K562 (cell line): ENCODE results near the gene SAMD8. TPM values are rescaled to one million over a fixed set of nuclear protein-coding genes. Genes with fewer than 3 reads are reported as not detected.

ENCODE experiments used
- BDP1 ChIP-seq: IDR thresholded peaks from 3 replicates; pipeline ENCODE4 v1.6.1; 2011; ENCODE audit not compliant: insufficient read length, insufficient read depth
- BRCA1 ChIP-seq, 2 experiments: fragments of 450-650 bp in 1 of 2; sonication (generic) in 1 of 2; formaldehyde crosslinking in 1 of 2; IDR thresholded peaks; 2 replicates each; pipeline versions ENCODE4 v1.5.0 to v1.6.1; 2017 to 2020; ENCODE audit warnings: mild to moderate bottlenecking in 1 of 2, missing genetic modification reagents in 1 of 2
- MGA ChIP-seq: fragments of 450-650 bp; IDR thresholded peaks from 2 replicates; pipeline ENCODE4 v1.6.1; 2016; ENCODE audit warnings: mild to moderate bottlenecking, moderate library complexity
- REST ChIP-seq, 2 experiments: fragments of 450-650 bp; formaldehyde crosslinking in 1 of 2; IDR thresholded peaks; 2 replicates each; pipeline versions ENCODE4 v1.4.0 to v1.6.1; 2014 to 2020; ENCODE audit warnings: mild to moderate bottlenecking in 2 of 2, borderline replicate concordance in 1 of 2, low read depth in 1 of 2
- ZBTB8A ChIP-seq: fragments of 450-650 bp; IDR thresholded peaks from 2 replicates; pipeline ENCODE4 v1.6.1; 2018; ENCODE audit warnings: mild to moderate bottlenecking, moderate library complexity; ENCODE audit not compliant: partially characterized antibody
- ZNF766 ChIP-seq: fragments of 200-800 bp; sonication (Bioruptor generic); conservative IDR thresholded peaks from 2 replicates; pipeline ENCODE4 v1.6.1; 2016; ENCODE audit warnings: missing genetic modification characterization, missing compliant biosample characterization
- polyA plus RNA-seq, 8 experiments: library from polyadenylated mRNA; depleted of rRNA in 4 of 8; stranded (reverse) in 5 of 8; unstranded in 3 of 8; fragments of >200 nt; fragmentation: Nextera tagmentation in 2 of 8; fragmentation: Illumina TruSeq in 1 of 8; extraction: Ambion mirVana in 2 of 8; extraction: Trizol in 1 of 8; gene quantifications; 2 replicates each; pipeline versions ENCODE4 v1.2.1 to v1.2.3, GENCODE V29; 2011 to 2014; ENCODE audit warnings: inconsistent platforms in 1 of 8, missing spikeins in 1 of 8
- total RNA-seq, 7 experiments: library from RNA; depleted of rRNA in 6 of 7; stranded (reverse); fragments of >200 nt in 6 of 7; fragmentation: Illumina TruSeq in 2 of 7; extraction: Trizol in 2 of 7; gene quantifications; 2 replicates each; pipeline versions ENCODE4 v1.2.1 to v1.2.3, GENCODE V29; 2011 to 2021; ENCODE audit warnings: low replicate concordance in 1 of 7

SAMD8 gene
- total and polyA plus RNA-seq, 9 of the 15 experiments (the other 6 are each of a cell fraction or from before 2014, with no cell fraction given): 2.7 to 16.1 (median 6.2) TPM

GRCh38 chr10:75137533-75138438, 26.3 kb downstream of the SAMD8 start (continued):
- TF ChIP-seq MGA: no peak
- TF ChIP-seq BDP1: no peak
- no peak for TF ChIP-seq ZBTB8A
- TF ChIP-seq REST (IDR thresholded peaks at IDR 0.05; ENCODE audit: borderline replicate concordance): no peak
- no peak for TF ChIP-seq REST (CRISPR knock-in tag; IDR thresholded peaks at IDR 0.05; ENCODE audit: low read depth)
- TF ChIP-seq BRCA1 (IDR thresholded peaks at IDR 0.05): no peak
- TF ChIP-seq BRCA1 (CRISPR knock-in tag; IDR thresholded peaks at IDR 0.05): no peak
- no peak for TF ChIP-seq ZNF766
